HG03064 (cell line): ENCODE results near the gene PSORS1C1.
"Not testable (repeated sequence)": the region's sequence is repeated elsewhere in the genome, so short reads cannot be mapped to it uniquely, and the experiment has no call there.

Source experiments
- ATAC-seq: cut with Tn5 transposase; IDR thresholded peaks from one replicate; pipeline ENCODE4 v1.9.1; 2021; ENCODE audit warnings: low read depth; ENCODE audit not compliant: unreplicated experiment

PSORS1C1 gene

DNA sequence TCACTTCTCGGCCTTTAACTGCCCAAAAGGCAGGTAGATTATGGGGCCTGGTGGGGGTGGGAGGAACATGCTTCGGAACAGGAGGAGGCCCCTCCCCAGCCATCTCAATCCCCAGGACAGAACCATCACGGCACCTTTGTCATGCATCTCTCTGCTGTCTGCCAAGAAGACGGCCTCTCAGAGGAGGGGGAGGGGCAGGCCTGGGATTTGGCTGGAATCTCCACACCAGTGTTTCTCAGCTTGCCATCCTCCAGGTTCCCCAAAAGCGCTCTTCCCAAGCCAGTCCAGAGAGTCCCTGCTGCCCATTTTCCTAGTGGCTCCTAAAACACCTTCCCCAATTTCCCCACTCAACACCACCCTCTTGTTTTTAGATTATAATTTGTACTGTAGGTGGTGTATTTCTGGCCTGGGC, 58.4 kb downstream of the PSORS1C1 start:
- ATAC-seq: no peak

DNA sequence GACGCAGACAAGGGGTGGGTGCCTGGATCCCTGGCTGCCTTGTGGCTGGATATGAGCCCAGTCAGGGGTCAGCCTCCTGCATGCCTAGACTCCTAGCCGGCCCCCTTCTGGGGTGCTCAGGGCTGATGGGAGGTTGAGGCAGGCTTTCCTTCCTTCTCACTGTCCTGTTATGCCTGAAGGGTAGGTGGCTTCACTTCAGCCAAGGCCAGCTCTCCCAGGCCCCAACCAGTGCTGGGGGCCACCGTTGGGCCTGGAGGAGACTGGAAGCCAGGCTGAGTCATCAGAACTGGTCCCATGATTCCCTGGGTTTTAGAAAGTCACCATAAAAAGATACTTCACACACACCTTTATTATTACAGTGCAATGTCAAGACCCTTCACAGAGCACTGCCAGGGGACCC, 58.8 kb downstream of the PSORS1C1 start:
- ATAC-seq: no peak

DNA sequence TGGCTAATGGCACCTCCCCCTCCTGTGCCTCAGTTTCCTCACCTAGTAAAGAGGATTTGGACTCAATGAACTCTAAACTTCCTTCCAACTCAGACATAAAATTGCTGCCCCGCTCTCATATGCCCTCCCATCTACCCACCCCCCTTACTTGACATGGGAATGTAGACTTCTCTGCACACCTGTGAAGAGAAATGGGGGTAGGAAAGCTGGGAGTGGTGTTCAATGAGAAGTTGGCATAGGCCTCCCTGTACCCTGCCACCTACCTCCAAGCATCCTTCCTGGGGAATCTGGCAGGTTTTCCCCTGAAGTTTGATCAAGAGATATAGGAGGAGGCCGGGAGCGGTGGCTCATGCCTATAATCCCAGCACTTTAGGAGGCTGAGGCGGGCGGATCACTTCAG, 59.8 kb downstream of the PSORS1C1 start:
- no peak for ATAC-seq

- ATAC-seq: no peak
These were observed 61.4 kb downstream of the PSORS1C1 start for GRCh38 chr6:31175971-31176370.

GRCh38 chr6:31178143-31179041, 63.8 kb downstream of the PSORS1C1 start:
- no peak for ATAC-seq

DNA sequence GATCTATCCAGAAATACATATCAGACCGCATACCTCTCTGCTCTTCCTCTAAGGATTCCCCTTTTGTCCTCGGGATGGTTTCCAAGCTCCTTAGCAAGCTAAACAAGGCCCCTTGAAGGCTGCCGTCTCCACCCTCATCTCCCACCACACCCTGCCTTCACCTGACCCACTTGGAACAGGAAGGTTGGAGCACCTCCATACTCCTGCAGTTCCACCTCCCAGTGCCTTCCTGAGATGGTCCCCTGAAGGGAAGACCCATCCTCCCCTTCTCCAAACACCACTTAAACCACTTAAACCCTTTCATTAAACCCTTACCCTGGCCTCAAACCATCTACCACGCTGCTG, 64.4 kb downstream of the PSORS1C1 start:
- no peak for ATAC-seq

DNA sequence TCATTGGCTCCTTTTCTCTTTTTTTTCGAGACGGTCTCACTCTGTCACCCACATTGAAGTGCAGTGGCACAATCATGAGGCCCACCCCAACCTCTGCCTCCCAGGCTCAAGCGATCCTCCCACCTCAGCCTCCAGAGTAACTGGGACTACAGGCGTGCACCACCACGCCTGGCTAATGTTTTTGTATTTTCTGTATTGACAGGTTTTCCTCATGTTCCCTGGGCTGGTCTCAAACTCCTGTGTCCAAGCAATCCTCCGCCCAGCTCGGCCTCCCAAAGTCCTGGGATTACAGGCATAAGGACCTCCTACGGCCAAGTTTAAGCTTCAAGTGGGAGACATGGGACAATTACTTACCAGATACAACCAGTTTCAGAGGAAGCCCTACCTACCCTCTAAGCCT, 65.3 kb downstream of the PSORS1C1 start:
- ATAC-seq: no peak

- no peak for ATAC-seq
These were observed 65.9 kb downstream of the PSORS1C1 start for GRCh38 chr6:31180500-31180899.

GRCh38 chr6:31183287-31183686, 68.7 kb downstream of the PSORS1C1 start:
- ATAC-seq: not testable (repeated sequence)

DNA sequence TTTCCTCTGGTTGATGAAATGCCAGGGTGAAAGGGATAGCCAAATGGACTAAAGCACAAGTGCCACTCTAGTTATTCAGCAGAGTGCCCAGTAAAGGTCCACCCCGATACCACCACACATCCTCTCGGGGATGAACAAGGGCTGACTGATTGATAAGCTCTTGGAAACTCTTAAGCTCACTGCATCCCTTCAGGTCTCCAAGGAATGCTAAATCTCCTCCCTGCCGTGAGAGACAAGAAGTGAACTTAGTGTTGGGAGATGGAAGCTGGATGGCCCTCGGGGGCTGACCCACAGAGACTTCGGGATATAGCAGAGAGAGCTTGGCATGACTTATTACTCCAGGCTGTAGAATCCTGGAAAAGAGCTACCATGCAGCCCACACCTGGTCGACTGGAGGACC, 69.3 kb downstream of the PSORS1C1 start:
- not testable (repeated sequence) for ATAC-seq

DNA sequence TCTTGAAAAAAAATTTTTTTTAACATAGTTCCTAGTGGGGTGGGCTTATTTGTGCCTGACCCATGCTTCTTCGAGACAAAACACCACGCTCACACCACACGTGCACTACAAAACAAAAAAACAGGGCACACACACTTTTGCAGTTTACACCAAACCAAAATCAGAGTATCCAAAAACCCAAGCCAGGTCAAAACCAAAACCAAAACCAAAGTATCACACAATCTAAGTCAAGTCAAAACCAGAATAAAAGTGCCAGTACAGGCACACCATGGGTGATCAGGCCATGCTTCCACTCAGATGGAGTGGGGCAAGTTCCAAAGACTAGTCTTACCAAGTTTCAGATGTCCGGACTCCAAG, 71.1 kb downstream of the PSORS1C1 start:
- not testable (repeated sequence) for ATAC-seq

DNA sequence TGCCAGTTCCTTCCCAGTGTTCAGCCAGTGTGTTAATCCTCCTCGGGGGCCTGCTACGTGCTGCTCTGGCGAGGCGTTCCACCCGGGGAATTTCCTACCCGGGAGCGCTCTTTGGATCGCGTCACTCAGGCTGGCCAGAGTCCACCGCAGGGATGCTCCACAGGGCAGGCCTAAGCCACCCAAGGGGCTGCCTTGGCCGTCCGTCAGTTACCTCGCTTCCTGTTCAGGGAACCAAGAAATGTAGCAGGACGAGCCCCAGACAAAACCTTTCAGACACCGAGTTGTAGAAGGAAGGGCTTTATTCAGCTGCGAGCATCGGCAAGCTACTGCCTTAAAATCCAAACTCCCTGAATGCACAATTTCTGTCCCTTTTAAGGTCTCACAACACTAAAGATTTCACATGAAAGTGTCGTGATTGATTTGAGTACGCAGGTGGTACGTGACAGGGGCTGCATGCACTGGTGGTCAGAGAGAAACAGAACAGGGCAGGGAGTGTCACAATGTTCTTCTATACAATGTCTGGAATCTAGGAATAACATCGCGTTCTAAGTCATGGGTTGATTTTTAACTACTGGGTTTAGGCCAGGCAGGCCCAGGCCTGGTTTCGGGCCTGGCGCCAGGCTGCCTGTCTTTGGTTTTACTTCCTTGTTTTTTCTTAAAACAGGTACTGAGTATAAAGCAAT, 71.6 kb downstream of the PSORS1C1 start:
- ATAC-seq: no peak

GRCh38 chr6:31187780-31188194, 73.2 kb downstream of the PSORS1C1 start:
- ATAC-seq: no peak

GRCh38 chr6:31189223-31189622, 74.6 kb downstream of the PSORS1C1 start:
- ATAC-seq: not testable (repeated sequence)
